Endothelial cell of umbilical vein (primary cell): ENCODE measurements around the gene ACVR1C.

ENCODE experiments used
- CTCF ChIP-seq, 2 donors: IDR thresholded peaks; 1 replicate in 1 of 2; 2 replicates in 1 of 2; pipeline ENCODE4 v1.5.1; 2011; ENCODE audit warnings: low read length in 2 of 2, mild to moderate bottlenecking in 2 of 2, moderate library complexity in 2 of 2, control low read depth in 1 of 2, inconsistent platforms in 1 of 2, low read depth in 1 of 2; ENCODE audit not compliant: insufficient read depth in 1 of 2; ENCODE audit errors: extremely low read depth in 1 of 2
- EZH2 ChIP-seq: IDR thresholded peaks from 2 replicates; pipeline ENCODE4 v1.6.1; 2012; ENCODE audit warnings: borderline replicate concordance, low read depth, mild to moderate bottlenecking, moderate library complexity, low read length, inconsistent platforms; ENCODE audit not compliant: severe bottlenecking
- GATA2 ChIP-seq: IDR thresholded peaks from 2 replicates; pipeline ENCODE4 v1.7.0; 2011; ENCODE audit warnings: low read depth, mild to moderate bottlenecking, moderate library complexity, mixed read lengths, low read length; ENCODE audit not compliant: insufficient read length, insufficient read depth
- JUN ChIP-seq: IDR thresholded peaks from 2 replicates; pipeline ENCODE4 v1.6.1; 2011; ENCODE audit warnings: borderline replicate concordance, low read depth; ENCODE audit not compliant: insufficient read length, insufficient read depth
- MAX ChIP-seq: IDR thresholded peaks from 2 replicates; pipeline ENCODE4 v1.6.1; 2011; ENCODE audit not compliant: insufficient read depth, insufficient read length
- POLR2A ChIP-seq: IDR thresholded peaks from 2 replicates; pipeline ENCODE4 v1.6.1; 2012; ENCODE audit warnings: low read depth, mild to moderate bottlenecking, control low read depth, low read length
- POLR2AphosphoS5 ChIP-seq: IDR thresholded peaks from 2 replicates; pipeline ENCODE4 v1.6.1; 2012; ENCODE audit warnings: low read depth, mild to moderate bottlenecking, control low read depth, low read length, moderate library complexity; ENCODE audit not compliant: insufficient read depth

- TF ChIP-seq CTCF (IDR thresholded peaks at IDR 0.05; ENCODE audit: extremely low read depth in 1 of 2, insufficient read depth in 1 of 2, low read depth in 1 of 2, low read length in 2 of 2) (no peak), MAX (no peak), POLR2A (no peak), JUN (no peak), GATA2 (no peak), POLR2AphosphoS5 (no peak), EZH2 (no peak)
These were observed 105.1 kb downstream of the ACVR1C start for GRCh38 chr2:157523270-157524247.
